GM10266 (cell line): Measurements from ENCODE around the gene NUDT6.
"Not testable (repeated sequence)": the region's sequence is repeated elsewhere in the genome, so short reads cannot be mapped to it uniquely, and the experiment has no call there.

Experiments
- DNase-seq: peaks from one replicate; pipeline ENCODE4 v3.0.0; 2012; ENCODE audit errors: extremely low spot score
- CTCF ChIP-seq: IDR thresholded peaks from 2 replicates; pipeline ENCODE4 v1.5.1; 2012; ENCODE audit warnings: mild to moderate bottlenecking, low read depth; ENCODE audit not compliant: control insufficient read depth, insufficient read depth; ENCODE audit errors: missing control alignments

The NUDT6 gene

GRCh38 chr4:122851568-122851967 lies 70.8 kb downstream of the NUDT6 start:
- DNase-seq = no peak
- TF ChIP-seq CTCF = no peak

- not testable (repeated sequence) for DNase-seq
These were observed 72.6 kb downstream of the NUDT6 start for GRCh38 chr4:122849789-122850188.

GRCh38 chr4:122847931-122848330 lies 74.5 kb downstream of the NUDT6 start:
- TF ChIP-seq CTCF = no peak
- DNase-seq = no peak

- no peak for TF ChIP-seq CTCF
- DNase-seq = no peak
These were observed 76.6 kb downstream of the NUDT6 start for GRCh38 chr4:122845760-122846159.

GRCh38 chr4:122845066-122845465 lies 77.3 kb downstream of the NUDT6 start:
- TF ChIP-seq CTCF = no peak
- no peak for DNase-seq

GRCh38 chr4:122844391-122844790 lies 78.0 kb downstream of the NUDT6 start:
- DNase-seq = not testable (repeated sequence)

- DNase-seq = no peak
- no peak for TF ChIP-seq CTCF
These were observed 79.3 kb downstream of the NUDT6 start for GRCh38 chr4:122842984-122843531.
